AG10803 (cell line): Measurements from ENCODE around the gene PCDH18.
"Not testable (repeated sequence)": the region's sequence is repeated elsewhere in the genome, so short reads cannot be mapped to it uniquely, and the experiment has no call there.

Experiments used
- DNase-seq: peaks from one replicate; pipeline ENCODE4 v3.0.0; 2010; ENCODE audit warnings: low read depth
- H3K4me3 ChIP-seq: 2 replicates; pipeline ENCODE4 v1.5.1; 2011; ENCODE audit warnings: mild to moderate bottlenecking, low read length, control low read depth
- CTCF ChIP-seq: conservative IDR thresholded peaks from 2 replicates; pipeline ENCODE4 v1.5.1; 2011; ENCODE audit warnings: mild to moderate bottlenecking, low read length, control low read depth, inconsistent platforms

PCDH18 gene

DNA sequence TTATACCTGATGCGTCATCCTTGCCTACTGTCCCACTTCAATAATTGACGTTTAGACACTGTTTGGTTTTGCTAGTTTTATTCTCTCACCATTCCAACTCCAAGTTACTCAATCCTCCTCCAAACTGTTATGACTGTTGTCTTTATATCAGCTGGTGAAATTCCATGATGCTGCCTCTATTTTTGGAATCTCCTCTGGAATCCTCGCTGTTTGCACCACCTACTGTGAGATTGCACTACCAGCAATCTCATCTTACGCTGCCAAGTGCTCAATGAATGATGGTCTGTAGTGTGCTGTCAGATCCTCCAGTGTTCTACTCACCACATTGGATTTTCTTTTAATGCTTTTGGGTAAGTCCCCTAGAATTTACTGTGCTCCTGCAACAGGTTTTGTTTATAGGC lies 13.2 kb upstream of the PCDH18 start:
- H3K4me3 ChIP-seq: no peak overlapping the region
- peak; percentile 97 for DNase-seq
- peak; percentile 36 for TF ChIP-seq CTCF

- H3K4me3 ChIP-seq: no peak overlapping the region
- no peak for TF ChIP-seq CTCF
Observed at GRCh38 chr4:137543648-137544047, 11.4 kb upstream of the PCDH18 start.

DNA sequence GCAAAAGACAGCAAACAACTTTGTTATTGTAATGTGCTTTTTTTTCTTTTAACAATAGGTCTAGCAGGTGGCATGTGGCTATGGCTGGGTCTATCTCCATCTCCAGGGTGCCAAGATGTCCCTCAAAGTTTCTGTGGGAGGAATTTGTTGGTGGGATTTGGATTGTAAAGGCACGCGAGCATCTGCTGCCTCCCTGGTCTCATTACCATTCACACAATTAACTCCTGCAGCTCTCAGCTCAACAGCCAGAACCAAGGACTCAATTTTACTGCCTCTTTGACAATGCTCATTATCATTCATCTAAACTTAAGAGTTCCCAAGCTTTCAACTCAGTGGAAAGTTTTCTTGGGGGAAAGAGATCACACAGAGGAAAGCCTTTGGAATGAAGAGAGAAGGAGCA lies 10.9 kb upstream of the PCDH18 start:
- H3K4me3 ChIP-seq: no peak overlapping the region
- no peak for TF ChIP-seq CTCF
- no peak for DNase-seq

More at GRCh38 chr4:137543648-137544047, 11.4 kb upstream of the PCDH18 start:
- no peak for DNase-seq

GRCh38 chr4:137541876-137542646 lies 9.8 kb upstream of the PCDH18 start:
- DNase-seq: no peak
- peak overlapping the region; percentile 47 for H3K4me3 ChIP-seq
- TF ChIP-seq CTCF: no peak

DNA sequence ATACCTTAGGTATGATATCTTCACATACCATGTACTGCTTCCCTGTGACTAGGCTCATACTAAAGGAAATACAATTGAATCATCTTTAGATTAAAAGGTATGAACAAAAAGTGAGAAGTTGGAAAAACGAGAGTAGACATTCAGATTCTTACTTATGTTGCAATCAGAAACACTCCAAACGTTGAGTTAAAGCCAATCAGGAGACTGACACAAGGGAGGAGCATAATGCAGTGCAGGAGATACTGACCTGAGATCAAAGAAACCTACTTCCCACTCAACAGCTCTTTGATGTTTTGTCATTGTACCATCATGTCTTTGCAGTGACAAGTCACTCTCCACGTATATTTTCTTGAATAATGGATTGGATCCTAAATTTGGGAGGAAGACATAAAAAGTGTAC lies 8.9 kb upstream of the PCDH18 start:
- DNase-seq: no peak
- no peak for TF ChIP-seq CTCF

GRCh38 chr4:137540356-137540755 lies 8.1 kb upstream of the PCDH18 start:
- DNase-seq: no peak
- H3K4me3 ChIP-seq: no peak overlapping the region
- no peak for TF ChIP-seq CTCF

More for the DNA sequence above, 8.9 kb upstream of the PCDH18 start:
- no peak overlapping the region for H3K4me3 ChIP-seq

GRCh38 chr4:137538526-137538925 lies 6.2 kb upstream of the PCDH18 start:
- TF ChIP-seq CTCF: no peak
- no peak overlapping the region for H3K4me3 ChIP-seq
- DNase-seq: no peak

- not testable (repeated sequence) for DNase-seq, H3K4me3 ChIP-seq
Observed at GRCh38 chr4:137537807-137538206, 5.5 kb upstream of the PCDH18 start.
